Stimulated activated CD4-positive, alpha-beta T cell treated with anti-CD3 and anti-CD28 coated beads, Interleukin-4, amount 100 ng/mL, for 24 hours (primary cell): ENCODE measurements around the gene HBE1.
"Not testable (repeated sequence)": the region's sequence is repeated elsewhere in the genome, so short reads cannot be mapped to it uniquely, and the experiment has no call there.

Experiments used
- DNase-seq: peaks from one replicate; pipeline ENCODE4 v3.0.0-alpha.2; 2020

HBE1 gene

GRCh38 chr11:5252192-5252918 is 17.4 kb downstream of the HBE1 start:
- no peak for DNase-seq

GRCh38 chr11:5251746-5252145 is 18.0 kb downstream of the HBE1 start:
- DNase-seq, result no peak

- DNase-seq, result no peak
Measured at GRCh38 chr11:5250543-5251204, 19.1 kb downstream of the HBE1 start.

GRCh38 chr11:5249807-5250396 is 19.8 kb downstream of the HBE1 start, which contains the start of gene HBG1:
TSS of gene HBG1 (minus strand) at chr11:5249857. CDS start at chr11:5249804, 53 bp downstream.
- DNase-seq, result not testable (repeated sequence)

- DNase-seq, result not testable (repeated sequence)
Measured at GRCh38 chr11:5248498-5248897, 21.2 kb downstream of the HBE1 start.

GRCh38 chr11:5247472-5248192 is 22.1 kb downstream of the HBE1 start:
- no peak for DNase-seq

GRCh38 chr11:5246772-5247471 is 22.8 kb downstream of the HBE1 start:
- DNase-seq, result no peak

- no peak for DNase-seq
Measured at GRCh38 chr11:5245155-5245554, 24.6 kb downstream of the HBE1 start.

- DNase-seq, result no peak
Measured at GRCh38 chr11:5243816-5244180, 25.9 kb downstream of the HBE1 start.

- DNase-seq, result no peak
Measured at GRCh38 chr11:5242933-5243815, 26.6 kb downstream of the HBE1 start.

- no peak for DNase-seq
Measured at GRCh38 chr11:5242208-5242607, 27.5 kb downstream of the HBE1 start.

- no peak for DNase-seq
Measured at GRCh38 chr11:5241458-5241857, 28.3 kb downstream of the HBE1 start.

- DNase-seq, result no peak
Measured at GRCh38 chr11:5240458-5240857, 29.3 kb downstream of the HBE1 start.

GRCh38 chr11:5240056-5240455 is 29.7 kb downstream of the HBE1 start:
- DNase-seq, result no peak

GRCh38 chr11:5239046-5239445 is 30.7 kb downstream of the HBE1 start:
- no peak for DNase-seq

GRCh38 chr11:5238486-5238885 is 31.3 kb downstream of the HBE1 start:
- no peak for DNase-seq

- DNase-seq, result no peak
Measured at GRCh38 chr11:5237420-5237819, 32.3 kb downstream of the HBE1 start.

- no peak for DNase-seq
Measured at GRCh38 chr11:5235364-5236095, 34.2 kb downstream of the HBE1 start.

- no peak for DNase-seq
Measured at GRCh38 chr11:5234381-5234834, 35.3 kb downstream of the HBE1 start, which contains the start of gene HBD. TSS of gene HBD (minus strand) at chr11:5234483. CDS start at chr11:5234433, 50 bp downstream.

- DNase-seq, result no peak
Measured at GRCh38 chr11:5233307-5233706, 36.4 kb downstream of the HBE1 start.

GRCh38 chr11:5232821-5233220 is 36.9 kb downstream of the HBE1 start:
- DNase-seq, result no peak
